Stimulated activated CD8-positive, alpha-beta memory T cell treated with anti-CD3 and anti-CD28 coated beads, Interleukin-15, amount 100 ng/mL, for 48 hours (primary cell): ENCODE results near the gene TCF25.

Experiments
- DNase-seq, 2 donors: peaks; one replicate each; pipeline ENCODE4 v3.0.0-alpha.2; 2020; ENCODE audit warnings: low read depth in 2 of 2

The TCF25 gene

GRCh38 chr16:89944773-89945172 lies 71.4 kb downstream of the TCF25 start:
- no peak for DNase-seq

- DNase-seq = no peak
Measured at GRCh38 chr16:89945654-89946053, 72.3 kb downstream of the TCF25 start.

- DNase-seq = no peak
Measured at GRCh38 chr16:89946515-89946914, 73.1 kb downstream of the TCF25 start.

GRCh38 chr16:89949121-89949742 lies 75.8 kb downstream of the TCF25 start:
- no peak for DNase-seq

GRCh38 chr16:89949756-89950155 lies 76.4 kb downstream of the TCF25 start:
- no peak for DNase-seq

- DNase-seq = no peak
Measured at GRCh38 chr16:89951509-89951908, 78.1 kb downstream of the TCF25 start.

GRCh38 chr16:89952049-89952448 lies 78.7 kb downstream of the TCF25 start:
- no peak for DNase-seq

GRCh38 chr16:89952551-89952950 lies 79.2 kb downstream of the TCF25 start:
- DNase-seq = no peak

GRCh38 chr16:89953671-89954406 lies 80.4 kb downstream of the TCF25 start:
- no peak for DNase-seq

- DNase-seq = no peak
Measured at GRCh38 chr16:89954462-89954861, 81.1 kb downstream of the TCF25 start.

GRCh38 chr16:89955001-89955685 lies 81.8 kb downstream of the TCF25 start:
- DNase-seq = no peak

- DNase-seq = no peak
Measured at GRCh38 chr16:89956505-89957215, 83.3 kb downstream of the TCF25 start.

GRCh38 chr16:89957216-89957785 lies 83.9 kb downstream of the TCF25 start:
- DNase-seq = no peak

- no peak for DNase-seq
Measured at GRCh38 chr16:89958068-89958467, 84.7 kb downstream of the TCF25 start.

- no peak for DNase-seq
Measured at GRCh38 chr16:89958596-89958995, 85.2 kb downstream of the TCF25 start.

GRCh38 chr16:89960966-89961365 lies 87.6 kb downstream of the TCF25 start:
- DNase-seq = no peak
